ENCODE results near the gene RHOA. TPM values are rescaled to one million over a fixed set of nuclear protein-coding genes. Genes with fewer than 3 reads are reported as not detected.

RHOA gene
- total and polyA plus RNA-seq, 2 of the 8 experiments (the other 6 are each of a cell fraction or from before 2014, with no cell fraction given), result 176 to 397 TPM

- Histone ChIP-seq H3K4me2 (ENCODE audit: insufficient read depth in 1 of 2, low read depth in 2 of 2, low read length in 2 of 2) (no peak overlapping the region), H2BK20ac (ENCODE audit: low read length) (no peak overlapping the region), H3K14ac (ENCODE audit: insufficient read length) (no peak overlapping the region), H4K5ac (ENCODE audit: insufficient read length, low read depth, low read length) (no peak overlapping the region), H3K9me3 (ENCODE audit: insufficient read depth in 2 of 2, low read depth in 1 of 2, low read length in 1 of 2) (no peaks in the 10 kb centered on the region), H3K79me2 (ENCODE audit: control insufficient read depth in 1 of 2, insufficient read depth in 2 of 2, low read length in 2 of 2) (peaks cover 0 to 1% of the 10 kb centered on the region in 2 experiments; a peak in 1 of 4 replicates), H3K4ac (replicated peaks; ENCODE audit: insufficient read length, low read depth, low read length) (no peak overlapping the region), H2BK15ac (ENCODE audit: low read length) (no peak overlapping the region), H2AFZ (ENCODE audit: low read length) (no peak overlapping the region), H3K79me1 (ENCODE audit: low read depth, low read length) (no peaks in the 10 kb centered on the region), H4K20me1 (replicated peaks in 1 of 2; ENCODE audit: control insufficient read depth in 1 of 2, insufficient read depth in 2 of 2, low read length in 2 of 2) (no peaks in the 10 kb centered on the region), H4K91ac (replicated peaks; ENCODE audit: insufficient read length, low read length) (no peak overlapping the region), H3K36me3 (ENCODE audit: control insufficient read depth in 2 of 4, insufficient read depth in 4 of 4, low read length in 3 of 4) (peaks cover 0 to 22% (median 7%) of the 10 kb centered on the region in 4 experiments; a peak in 6 of 8 replicates), H3K4me3 (ENCODE audit: extremely low read depth in 1 of 4, insufficient read depth in 2 of 4, low read depth in 3 of 4, low read length in 4 of 4) (no peak overlapping the region), H2BK12ac (ENCODE audit: low read depth, low read length) (no peak overlapping the region), H3K56ac (replicated peaks; ENCODE audit: insufficient read length, low read depth, low read length) (no peak overlapping the region), H3K18ac (ENCODE audit: extremely low read depth, low read length) (no peak overlapping the region), H2BK5ac (ENCODE audit: low read depth, low read length) (no peak overlapping the region), H3K23me2 (ENCODE audit: low read depth, low read length) (no peaks in the 10 kb centered on the region), H4K8ac (ENCODE audit: extremely low read depth, insufficient read depth, low read length) (no peak overlapping the region), H3K23ac (ENCODE audit: insufficient read length) (no peak overlapping the region), H3K4me1 (replicated peaks in 1 of 4; ENCODE audit: control insufficient read depth in 3 of 4, insufficient read depth in 4 of 4, low read length in 3 of 4) (no peaks in the 10 kb centered on the region), H2AK5ac (ENCODE audit: low read depth, low read length) (no peak overlapping the region), H3K27me3 (replicated peaks in 1 of 4; ENCODE audit: control insufficient read depth in 3 of 4, extremely low read depth in 1 of 4, insufficient read depth in 3 of 4, low read length in 3 of 4) (no peaks in the 10 kb centered on the region), H3K27ac (ENCODE audit: low read depth, low read length) (no peak overlapping the region), H3K9ac (replicated peaks in 1 of 4; ENCODE audit: extremely low read depth in 1 of 4, low read depth in 3 of 4, low read length in 3 of 4) (no peak overlapping the region), H2BK120ac (replicated peaks; ENCODE audit: low read depth, low read length) (no peak overlapping the region)
- ChIA-PET POLR2A (ENCODE audit: partially characterized antibody) (interaction anchor here (0.6 to 1.4 kb wide), 3 partner anchors 19 to 242 kb away, joined by 3 to 4 read pairs (median 4); partner anchors contain the start of gene AMT), CTCF (ENCODE audit: partially characterized antibody) (interaction anchor here (0.6 to 1.2 kb wide), 2 partner anchors 8 to 206 kb away, joined by 3 to 4 read pairs; no protein-coding TSS in a partner anchor)
- no peak for DNase-seq (ENCODE audit: low read depth in 1 of 2, low spot score in 2 of 2)
- TF ChIP-seq, protein P1, sequence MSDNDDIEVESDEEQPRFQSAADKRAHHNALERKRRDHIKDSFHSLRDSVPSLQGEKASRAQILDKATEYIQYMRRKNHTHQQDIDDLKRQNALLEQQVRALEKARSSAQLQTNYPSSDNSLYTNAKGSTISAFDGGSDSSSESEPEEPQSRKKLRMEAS (IDR thresholded peaks at IDR 0.05), result no peak
- WGBS, 2 experiments (ENCODE audit: extremely low coverage in 1 of 2, insufficient coverage in 1 of 2, insufficient read length in 1 of 2, insufficient replicate concordance in 2 of 2, low coverage in 1 of 2, low lambda C conversion rate in 2 of 2, missing lambda C conversion rate in 1 of 2), result 98% methylated on average over 3 of the region's 3 CpGs; no CpG with 5 or more reads in 1 of the 2 experiments
- FAIRE-seq, result no peak
These were observed 78.7 kb downstream of the RHOA start for GRCh38 chr3:49333091-49333490.
